ENCODE results near the gene LACC1.

LACC1 gene

DNA sequence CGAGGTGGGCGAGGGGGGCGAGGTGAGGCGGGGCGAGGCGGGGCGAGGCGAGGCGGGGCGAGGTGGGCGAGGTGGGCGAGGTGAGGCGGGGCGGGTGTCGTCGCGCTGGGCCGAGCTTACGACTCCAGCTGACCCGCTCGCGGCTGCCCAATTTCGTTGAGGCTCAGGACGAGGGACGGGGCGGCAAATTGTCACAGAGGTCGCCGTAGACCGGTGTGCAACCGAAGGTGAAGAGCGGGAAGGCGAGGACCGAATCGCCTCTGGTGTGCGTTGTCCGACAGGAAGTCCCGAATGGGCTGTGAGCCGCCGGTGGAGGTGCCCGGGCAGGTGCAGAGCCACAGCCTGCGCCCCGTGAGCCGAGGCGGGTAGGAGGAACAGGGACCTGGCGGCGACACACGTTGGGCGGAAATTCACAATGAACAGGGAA is at the start of gene LACC1:
Gene LACC1 (plus strand): TSS at position 150 of the 427 bp plus-strand sequence. CDS start 1,082 bp downstream, outside the sequence.
- DNase-seq: peak in 3 of 4 experiments; percentile 22 to 48 (median 29)

DNA sequence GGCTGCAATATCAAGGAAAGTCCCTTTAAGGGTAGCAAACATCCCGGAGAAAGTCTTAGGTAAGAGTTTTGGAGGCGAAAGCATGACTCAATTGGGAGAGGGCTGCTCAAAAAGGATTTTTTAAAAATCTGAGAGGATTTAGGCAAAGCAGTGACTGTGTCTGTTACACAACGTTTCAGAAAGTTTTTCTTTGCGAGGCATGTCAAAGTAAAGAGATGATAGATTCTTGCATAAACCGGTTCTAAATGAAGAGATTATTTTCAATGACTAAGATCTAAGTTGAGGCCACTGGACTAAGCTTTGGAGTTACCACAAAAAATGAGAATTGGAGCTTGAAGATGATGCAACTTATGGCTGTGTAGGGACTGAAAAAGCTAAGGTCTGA is 49.2 kb upstream of the LACC1 start:
- DNase-seq: no peak

GRCh38 chr13:43831088-43831487 is 48.6 kb upstream of the LACC1 start:
- no peak for DNase-seq

- no peak for DNase-seq
Measured at GRCh38 chr13:43835701-43836100, 44.0 kb upstream of the LACC1 start.

DNA sequence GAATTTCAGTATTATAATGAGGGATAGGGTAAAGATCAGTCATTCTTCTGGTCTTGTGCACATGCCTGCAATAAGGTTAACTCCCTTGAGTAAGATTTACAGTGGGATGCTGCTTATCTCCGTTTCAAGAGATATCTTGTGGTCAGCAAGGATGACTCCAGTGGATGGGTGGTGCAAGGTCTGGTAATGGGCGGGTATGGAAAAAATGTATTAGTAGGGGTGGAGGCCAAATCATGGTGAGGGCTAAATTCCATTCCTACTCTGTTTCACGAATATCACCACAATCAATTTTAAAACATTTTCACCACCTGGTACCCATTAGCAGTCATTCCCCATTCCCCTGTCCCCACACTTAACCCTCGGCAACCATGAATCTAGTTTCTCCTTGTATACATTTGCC is 40.8 kb upstream of the LACC1 start:
- DNase-seq: no peak

GRCh38 chr13:43846496-43847158 is 33.1 kb upstream of the LACC1 start:
- DNase-seq: no peak

DNA sequence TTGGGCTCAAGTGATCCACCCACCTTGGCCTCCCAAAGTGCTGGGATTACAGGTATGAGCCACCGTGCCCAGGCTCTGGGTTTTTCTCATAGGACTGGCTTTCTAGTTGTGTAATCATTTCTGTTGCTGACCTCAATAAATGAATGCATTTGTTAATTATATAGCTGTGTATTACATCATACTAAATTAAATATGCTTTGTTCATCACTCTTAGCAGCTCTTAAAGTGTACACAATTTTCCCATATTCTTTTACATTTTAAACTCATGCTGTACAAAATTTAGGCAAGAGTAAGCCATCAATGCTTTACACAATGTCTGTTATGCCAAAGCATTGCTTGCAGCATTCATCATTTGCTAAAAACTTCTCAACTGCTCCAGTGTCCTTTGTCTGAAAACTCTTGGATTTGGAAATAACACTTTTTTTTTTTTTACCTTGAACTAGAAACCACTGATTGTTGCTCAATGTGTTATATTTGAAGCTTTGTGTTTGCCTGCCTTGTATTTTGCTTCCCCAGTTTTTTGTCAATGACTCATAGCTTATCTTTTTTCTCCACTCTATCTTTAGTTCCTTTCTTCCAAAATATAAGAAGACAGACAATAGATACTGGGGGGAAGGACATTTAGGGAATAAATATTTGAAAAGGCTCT is 31.6 kb upstream of the LACC1 start:
- DNase-seq: no peak

GRCh38 chr13:43850873-43851272 is 28.8 kb upstream of the LACC1 start:
- DNase-seq: no peak

- no peak for DNase-seq
Measured at GRCh38 chr13:43852923-43853404, 26.7 kb upstream of the LACC1 start.

GRCh38 chr13:43861863-43862262 is 17.8 kb upstream of the LACC1 start:
- DNase-seq: no peak

GRCh38 chr13:43864921-43865320 is 14.8 kb upstream of the LACC1 start:
- no peak for DNase-seq

GRCh38 chr13:43865892-43866291 is 13.8 kb upstream of the LACC1 start:
- no peak for DNase-seq

GRCh38 chr13:43872181-43872580 is 7.5 kb upstream of the LACC1 start:
- no peak for DNase-seq

DNA sequence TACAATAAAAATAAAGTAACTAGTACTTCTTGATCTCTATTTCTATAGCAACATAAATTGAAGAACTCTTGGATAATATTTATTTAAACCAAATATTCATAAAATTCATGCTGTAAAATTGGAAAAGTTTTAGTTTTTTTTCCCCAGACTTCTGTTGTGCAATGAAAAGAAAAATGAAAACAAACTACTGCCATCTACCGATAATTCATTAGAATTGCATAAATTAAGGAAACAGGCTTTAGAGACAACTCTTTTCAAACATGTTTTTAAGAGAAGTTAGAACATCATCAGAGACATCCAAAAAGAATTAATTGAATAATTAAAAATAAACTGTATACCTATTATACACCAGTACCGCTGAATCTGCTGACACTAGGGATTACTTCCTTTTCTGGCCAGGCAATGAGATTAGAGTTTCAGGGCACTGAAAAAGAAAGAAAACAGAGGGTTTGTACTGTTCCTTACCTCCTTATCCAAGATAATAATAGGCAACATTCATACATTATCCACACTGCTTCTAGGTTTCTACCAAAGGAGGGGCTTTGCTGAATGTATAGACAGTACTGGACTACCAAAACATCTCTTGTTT is 5.1 kb upstream of the LACC1 start:
- no peak for DNase-seq

- DNase-seq: no peak
Measured at GRCh38 chr13:43876366-43876765, 3.3 kb upstream of the LACC1 start.

DNA sequence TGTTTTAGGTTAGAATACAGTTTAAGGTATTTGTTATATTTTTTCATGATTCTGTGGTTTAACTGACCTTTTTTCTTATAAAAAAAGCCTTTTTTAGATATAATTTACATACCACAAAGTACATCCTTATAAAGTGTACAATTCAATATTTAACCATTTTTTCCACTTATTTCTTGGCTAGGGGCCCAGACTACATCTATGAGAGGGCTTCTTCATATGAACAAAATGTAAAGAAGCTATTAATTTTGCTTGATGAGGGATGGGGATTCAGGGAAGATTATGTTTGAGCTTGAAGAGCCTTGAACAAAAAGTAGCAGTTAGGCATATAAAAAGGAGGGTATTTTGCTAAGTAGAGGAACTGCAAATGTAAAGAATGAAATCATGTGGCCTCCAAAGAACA is 2.4 kb upstream of the LACC1 start:
- DNase-seq: no peak

GRCh38 chr13:43877766-43878165 is 1.9 kb upstream of the LACC1 start:
- DNase-seq: no peak

DNA sequence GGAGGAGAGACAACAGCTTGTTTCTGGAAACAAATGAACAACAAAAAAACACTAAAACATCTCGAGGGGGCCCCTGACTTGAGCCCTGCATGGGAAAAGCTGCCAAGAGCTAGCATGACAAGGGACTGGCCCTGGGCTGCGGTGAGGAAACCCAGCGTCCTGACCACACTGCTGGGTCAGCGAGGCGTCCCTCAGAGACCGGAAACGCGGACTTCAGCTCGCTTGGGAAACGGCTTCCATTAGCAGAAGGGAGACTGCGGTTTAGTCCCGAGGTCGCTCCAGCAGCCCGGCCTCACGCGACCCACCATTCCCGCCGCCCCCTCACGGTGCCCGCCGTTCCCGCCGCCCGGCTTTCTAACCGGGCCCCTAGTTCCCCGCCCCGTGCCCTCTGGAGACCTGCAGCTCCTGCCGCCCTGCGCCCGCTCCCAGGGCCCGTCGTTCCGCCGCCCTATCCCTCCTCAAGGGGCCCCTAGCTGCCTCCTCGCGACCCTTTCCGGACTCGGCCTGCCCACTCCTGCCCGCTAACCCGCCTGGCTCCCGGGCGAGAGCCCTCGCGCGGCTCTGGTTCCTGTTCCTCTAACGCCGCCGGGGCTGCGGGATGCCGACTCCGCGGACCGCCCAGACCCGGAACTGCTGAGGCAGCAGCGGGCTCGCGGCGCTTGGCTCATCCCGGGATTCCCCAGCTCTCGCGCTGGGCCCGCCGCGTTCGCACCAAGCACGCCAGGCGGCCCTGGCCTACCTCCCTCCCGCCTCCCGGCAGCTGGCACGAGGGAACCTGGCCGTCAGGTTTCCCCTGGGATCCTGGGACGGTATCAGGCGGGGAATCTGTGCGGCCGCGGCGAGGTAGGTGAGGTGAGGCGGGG is 581 bp upstream of the LACC1 start, which contains the start of gene CCDC122:
Gene CCDC122 (minus strand): TSS at position 849 of the 863 bp plus-strand sequence. CDS start 10,364 bp downstream, outside the sequence.
- peak; percentile 32 to 73 (median 58) for DNase-seq

DNA sequence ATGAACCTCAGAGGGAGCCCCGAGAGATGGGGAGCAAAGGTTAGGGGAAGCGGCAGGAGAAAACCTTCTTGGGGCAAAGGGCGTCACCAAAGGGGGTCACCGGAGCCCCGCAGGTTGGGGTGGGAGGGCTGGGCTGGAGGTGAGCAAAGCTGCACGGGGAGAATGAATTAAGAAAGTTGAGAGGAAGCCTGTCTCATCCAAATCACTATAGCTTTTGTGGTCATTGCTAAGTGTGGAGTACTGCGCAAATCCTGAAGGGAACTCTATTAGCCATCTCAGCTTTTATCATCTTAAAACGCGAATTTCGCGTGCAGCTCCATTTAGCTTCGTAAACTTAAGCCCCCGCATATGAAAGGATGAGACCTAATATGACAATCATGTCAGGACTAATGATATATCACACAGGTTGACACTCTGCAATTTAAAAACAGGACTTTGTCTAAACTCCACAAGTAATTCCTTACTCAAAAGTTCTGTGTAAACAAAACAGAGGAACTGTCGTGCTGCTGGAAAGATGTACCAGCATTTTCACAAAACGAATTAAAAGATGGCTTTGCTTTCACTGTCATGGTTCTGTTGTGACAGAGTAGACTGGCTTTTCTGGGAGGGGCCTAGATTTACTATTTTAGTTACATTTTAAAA is 631 bp downstream of the LACC1 start:
- DNase-seq: no peak

GRCh38 chr13:43880926-43881325 is 1.2 kb downstream of the LACC1 start:
- no peak for DNase-seq

- no peak for DNase-seq
Measured at GRCh38 chr13:43881580-43881979, 1.9 kb downstream of the LACC1 start.

GRCh38 chr13:43883631-43884030 is 3.9 kb downstream of the LACC1 start:
- no peak for DNase-seq

DNA sequence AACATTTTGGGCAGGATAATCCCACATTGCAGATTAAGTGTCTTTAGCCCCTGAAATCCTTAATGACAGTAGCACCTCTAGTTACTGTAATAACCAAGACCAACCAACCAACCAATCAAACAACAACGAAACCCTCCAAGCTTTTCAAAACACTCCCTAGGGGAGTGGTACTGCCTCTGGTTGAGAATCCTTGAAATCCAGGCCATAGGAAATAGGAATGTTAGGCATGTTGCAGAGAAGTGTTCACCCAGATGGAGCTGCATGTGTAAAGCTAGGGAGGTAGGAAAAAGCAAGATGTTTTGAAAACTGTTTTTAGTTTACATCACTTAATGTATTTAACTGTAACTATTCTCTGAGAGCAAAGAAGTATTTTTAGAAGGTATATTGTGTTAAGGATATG is 4.5 kb downstream of the LACC1 start:
- no peak for DNase-seq

All from activated CD4-positive, CD25-positive, alpha-beta regulatory T cell (primary cell).